Cardiac fibroblast (primary cell): Measurements from ENCODE around the gene PPM1H.

Experiments used
- DNase-seq, 2 donors: peaks; one replicate each; pipeline versions ENCODE4 v3.0.0 to v3.0.0-alpha.2; 2010; ENCODE audit warnings: low read depth in 2 of 2
- H3K4me3 ChIP-seq, 2 donors: replicated peaks in 1 of 2; 1 replicate in 1 of 2; 2 replicates in 1 of 2; pipeline ENCODE4 v1.5.1; 2011; ENCODE audit warnings: low read depth in 2 of 2, low read length in 2 of 2, mild to moderate bottlenecking in 2 of 2, moderate library complexity in 1 of 2
- CTCF ChIP-seq: IDR thresholded peaks from one replicate; pipeline ENCODE4 v1.5.1; 2011; ENCODE audit warnings: low read depth, mild to moderate bottlenecking, low read length, inconsistent platforms

Gene PPM1H

DNA sequence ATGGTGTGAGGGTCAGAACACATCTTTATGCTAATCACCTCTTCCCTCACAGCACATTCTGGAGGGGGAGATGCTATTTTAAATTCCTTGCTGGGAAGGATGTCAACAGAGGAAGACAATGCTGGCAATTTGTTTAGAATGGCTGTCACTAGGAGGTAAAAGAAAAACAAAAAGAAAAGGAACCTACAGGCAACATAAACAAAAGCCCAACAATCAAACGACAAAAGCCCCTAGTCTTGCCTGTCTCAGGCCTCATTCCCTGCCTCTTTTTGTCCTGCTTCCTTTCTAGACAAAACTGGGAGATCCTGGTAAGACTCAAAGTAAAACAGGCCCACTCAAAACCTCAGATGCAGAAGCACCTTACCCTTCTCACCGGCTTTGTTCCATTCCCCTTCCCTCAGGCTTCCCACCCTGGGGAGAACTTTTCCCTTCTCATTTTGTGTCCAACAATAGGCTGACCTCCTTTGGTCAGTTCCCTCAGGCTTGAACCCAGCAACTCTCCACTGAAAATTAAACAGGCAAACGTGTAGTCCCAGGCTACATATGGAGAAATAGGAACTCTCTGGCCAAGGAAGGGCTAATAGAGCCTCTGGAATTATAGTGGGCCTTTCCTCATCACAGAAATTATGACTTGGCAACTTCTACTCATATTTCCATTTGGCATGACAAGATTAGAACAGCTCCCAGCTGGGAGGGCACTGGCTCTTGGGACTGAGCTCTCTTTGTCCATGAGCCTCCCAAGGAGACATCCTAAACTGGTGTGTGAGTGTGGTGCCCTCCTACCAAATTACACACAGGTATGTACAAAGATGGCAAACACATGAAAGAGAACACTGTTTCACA, 275.3 kb downstream of the PPM1H start:
- no peak for TF ChIP-seq CTCF

GRCh38 chr12:62658910-62659309, 276.0 kb downstream of the PPM1H start:
- no peak for TF ChIP-seq CTCF
- H3K4me3 ChIP-seq, result no peak overlapping the region
- DNase-seq, result no peak

More for the DNA sequence above, 275.3 kb downstream of the PPM1H start:
- H3K4me3 ChIP-seq, result no peak overlapping the region
- DNase-seq, result peak in 1 of 2 donors; percentile 19

DNA sequence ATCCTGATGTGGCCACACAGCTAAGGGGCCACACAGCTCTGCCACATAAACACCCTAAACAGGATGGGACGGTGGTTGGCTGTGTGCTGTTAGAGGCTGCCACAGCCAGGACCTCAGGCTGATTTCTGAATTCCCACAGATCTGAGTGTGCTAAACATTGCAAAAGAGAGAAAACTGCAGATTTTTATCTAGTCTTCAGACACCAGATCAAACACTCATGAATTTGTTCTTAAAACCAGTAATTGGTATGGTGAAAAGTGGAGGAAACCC, 277.7 kb downstream of the PPM1H start:
- no peak for TF ChIP-seq CTCF
- H3K4me3 ChIP-seq, result no peak overlapping the region
- no peak for DNase-seq

GRCh38 chr12:62656591-62657362, 278.2 kb downstream of the PPM1H start:
- DNase-seq, result no peak
- no peak for TF ChIP-seq CTCF
- H3K4me3 ChIP-seq, result no peak overlapping the region

DNA sequence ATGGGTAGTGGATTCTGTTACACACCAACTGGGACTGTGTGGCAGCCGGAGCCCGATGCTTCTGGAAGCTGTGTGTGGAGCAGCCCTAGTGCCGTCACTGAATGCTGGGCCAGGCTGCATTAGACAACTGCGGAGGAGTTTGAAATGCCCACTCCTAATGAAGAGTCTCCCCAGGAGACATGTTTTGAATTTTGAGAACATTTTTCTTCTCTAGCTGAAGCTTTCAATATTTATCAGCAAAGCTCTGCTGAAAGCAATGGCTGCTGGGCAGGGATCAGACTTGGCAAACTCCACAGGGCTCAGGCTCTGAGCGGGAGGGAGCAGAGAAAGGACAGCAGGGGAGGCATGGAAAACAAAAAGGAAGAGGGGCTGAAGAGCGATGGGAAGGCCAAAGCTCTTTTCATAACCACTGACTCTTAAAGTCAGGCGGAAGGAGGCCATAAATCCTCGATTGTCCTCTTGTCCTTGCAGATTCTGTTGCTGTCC, 279.2 kb downstream of the PPM1H start:
- no peak overlapping the region for H3K4me3 ChIP-seq
- no peak for DNase-seq
- TF ChIP-seq CTCF, result no peak

DNA sequence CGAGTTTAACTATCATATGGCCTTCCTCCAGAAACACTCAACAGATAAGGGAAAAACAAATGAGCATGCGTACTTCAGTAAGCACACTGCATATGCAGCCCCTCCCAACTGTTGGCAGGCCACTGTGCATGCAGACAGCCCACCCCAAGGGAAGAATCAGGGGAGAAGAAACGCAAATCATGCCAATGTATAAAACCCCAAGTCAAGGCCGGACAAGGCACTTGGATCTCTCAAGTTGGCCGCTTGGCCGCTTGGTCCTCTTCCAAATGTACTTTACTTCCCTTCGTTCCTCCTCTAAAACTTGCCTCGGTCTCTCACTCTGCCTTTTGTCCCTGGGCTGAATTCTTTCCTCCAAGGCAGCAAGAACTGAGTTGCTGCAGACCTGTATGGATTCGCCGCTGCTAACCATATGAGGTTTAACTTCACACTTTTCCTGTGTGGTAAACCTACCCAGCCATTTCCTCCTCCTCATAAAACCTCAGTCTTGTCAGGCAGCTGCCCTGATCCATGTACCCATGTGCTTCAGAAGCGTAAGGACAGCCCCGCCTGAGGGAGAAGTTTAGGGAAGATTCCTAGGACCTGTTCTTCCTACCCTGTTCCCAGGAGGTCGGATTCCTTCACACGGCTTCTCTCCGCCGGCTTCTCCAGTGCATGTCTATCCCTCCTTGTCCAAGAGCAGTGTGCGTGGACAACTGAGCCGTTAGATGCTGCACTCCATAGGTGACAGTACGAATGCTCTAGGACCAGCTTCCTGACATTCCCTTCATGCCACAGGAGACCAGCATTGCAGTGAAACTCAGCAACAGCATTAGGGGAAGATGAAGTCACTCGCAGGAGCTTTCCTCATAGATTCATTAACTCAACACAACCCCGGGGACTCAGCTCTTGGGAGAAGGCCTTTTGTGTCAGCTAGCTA, 280.4 kb downstream of the PPM1H start:
- DNase-seq, result no peak
- no peak for TF ChIP-seq CTCF
- no peak overlapping the region for H3K4me3 ChIP-seq
